AG10803 (cell line): Measurements from ENCODE around the gene ENAH.

Experiments used
- DNase-seq: peaks from one replicate; pipeline ENCODE4 v3.0.0; 2010; ENCODE audit warnings: low read depth
- H3K4me3 ChIP-seq: 2 replicates; pipeline ENCODE4 v1.5.1; 2011; ENCODE audit warnings: mild to moderate bottlenecking, low read length, control low read depth
- CTCF ChIP-seq: conservative IDR thresholded peaks from 2 replicates; pipeline ENCODE4 v1.5.1; 2011; ENCODE audit warnings: mild to moderate bottlenecking, low read length, control low read depth, inconsistent platforms

The ENAH gene

GRCh38 chr1:225611537-225612223, 41.2 kb downstream of the ENAH start:
- no peak for DNase-seq
- H3K4me3 ChIP-seq: no peak overlapping the region
- TF ChIP-seq CTCF: no peak

GRCh38 chr1:225610539-225610938, 42.4 kb downstream of the ENAH start:
- H3K4me3 ChIP-seq: no peak overlapping the region
- no peak for TF ChIP-seq CTCF
- no peak for DNase-seq

GRCh38 chr1:225608014-225608796, 44.7 kb downstream of the ENAH start:
- TF ChIP-seq CTCF: no peak
- no peak overlapping the region for H3K4me3 ChIP-seq
- no peak for DNase-seq

- no peak for TF ChIP-seq CTCF
Observed at GRCh38 chr1:225607355-225607754, 45.6 kb downstream of the ENAH start.

GRCh38 chr1:225603538-225604354, 49.2 kb downstream of the ENAH start:
- DNase-seq: peak; percentile 45

More at GRCh38 chr1:225607355-225607754, 45.6 kb downstream of the ENAH start:
- no peak for DNase-seq
- H3K4me3 ChIP-seq: no peak overlapping the region

GRCh38 chr1:225602590-225603206, 50.2 kb downstream of the ENAH start:
- no peak overlapping the region for H3K4me3 ChIP-seq
- no peak for DNase-seq
- TF ChIP-seq CTCF: no peak

More at GRCh38 chr1:225603538-225604354, 49.2 kb downstream of the ENAH start:
- no peak for TF ChIP-seq CTCF
- no peak overlapping the region for H3K4me3 ChIP-seq
